H1 (cell line): ENCODE measurements around the gene MATK. TPM values are rescaled to one million over a fixed set of nuclear protein-coding genes. Genes with fewer than 3 reads are reported as not detected.

Experiments used
- CTCF ChIA-PET: fragments of 300-600 bp; sonication (Branson Sonifier 250); formaldehyde crosslinking; loops from one replicate; lab custom pipeline; 2021; ENCODE audit not compliant: partially characterized antibody; lab: Charles Lee
- POLR2A ChIA-PET: fragments of 300-600 bp; sonication (Branson Sonifier 250); formaldehyde crosslinking; loops from one replicate; lab custom pipeline; 2021; ENCODE audit warnings: inconsistent platforms; ENCODE audit not compliant: partially characterized antibody; lab: Charles Lee
- DNase-seq, 2 experiments: peaks; one replicate each; pipeline versions ENCODE4 v3.0.0 to v3.0.0-alpha.2; 2010 to 2022; ENCODE audit warnings: low spot score in 2 of 2, low read depth in 1 of 2, mixed read lengths in 1 of 2
- FAIRE-seq: peaks from 2 replicates; lab custom pipeline; 2011; peaks lifted over from hg19 to GRCh38; lab: Jason Lieb, UNC
- H2AFZ ChIP-seq: 2 replicates; pipeline ENCODE4 v1.8.1; 2012; ENCODE audit warnings: low read length, inconsistent platforms
- H2AK5ac ChIP-seq: 2 replicates; pipeline ENCODE4 v1.6.1; 2013; ENCODE audit warnings: low read depth, low read length
- H2BK120ac ChIP-seq: replicated peaks from 2 replicates; pipeline ENCODE3; 2013; ENCODE audit warnings: low read depth, low read length, inconsistent platforms
- H2BK12ac ChIP-seq: 2 replicates; pipeline ENCODE4 v1.6.1; 2013; ENCODE audit warnings: low read depth, low read length
- H2BK15ac ChIP-seq: 2 replicates; pipeline ENCODE4 v1.6.1; 2013; ENCODE audit warnings: low read length
- H2BK20ac ChIP-seq: 2 replicates; pipeline ENCODE4 v1.6.1; 2013; ENCODE audit warnings: low read length
- H2BK5ac ChIP-seq: 2 replicates; pipeline ENCODE4 v1.6.1; 2013; ENCODE audit warnings: low read depth, low read length
- H3K14ac ChIP-seq: 2 replicates; pipeline ENCODE4 v1.6.1; 2013; ENCODE audit warnings: inconsistent platforms; ENCODE audit not compliant: insufficient read length
- H3K18ac ChIP-seq: 2 replicates; pipeline ENCODE4 v1.6.1; 2013; ENCODE audit warnings: low read length; ENCODE audit errors: extremely low read depth
- H3K23ac ChIP-seq: 2 replicates; pipeline ENCODE4 v1.6.1; 2013; ENCODE audit warnings: inconsistent platforms; ENCODE audit not compliant: insufficient read length
- H3K23me2 ChIP-seq: 2 replicates; pipeline ENCODE4 v1.6.1; 2013; ENCODE audit warnings: low read depth, low read length
- H3K27ac ChIP-seq: 2 replicates; pipeline ENCODE4 v1.6.1; 2011; ENCODE audit warnings: low read depth, low read length, inconsistent platforms
- H3K27me3 ChIP-seq, 4 experiments: replicated peaks in 1 of 4; 1 replicate in 1 of 4; 2 replicates in 3 of 4; pipeline versions ENCODE4 v1.6.1 to v1.8.1; 2011 to 2013; ENCODE audit warnings: low read length in 3 of 4, mild to moderate bottlenecking in 3 of 4, inconsistent platforms in 2 of 4, mixed read lengths in 2 of 4, moderate library complexity in 1 of 4; ENCODE audit not compliant: control insufficient read depth in 3 of 4, insufficient read depth in 3 of 4; ENCODE audit errors: extremely low read depth in 1 of 4
- H3K36me3 ChIP-seq, 4 experiments: 2 replicates each; pipeline versions ENCODE4 v1.6.1 to v1.8.1; 2011 to 2013; ENCODE audit warnings: mild to moderate bottlenecking in 4 of 4, low read length in 3 of 4, moderate library complexity in 2 of 4, control low read depth in 1 of 4, inconsistent platforms in 1 of 4; ENCODE audit not compliant: insufficient read depth in 4 of 4, control insufficient read depth in 2 of 4
- H3K4ac ChIP-seq: replicated peaks from 2 replicates; pipeline ENCODE3; 2013; ENCODE audit warnings: low read length, low read depth, mixed read lengths, inconsistent platforms; ENCODE audit not compliant: insufficient read length
- H3K4me1 ChIP-seq, 4 experiments: replicated peaks in 1 of 4; 1 replicate in 1 of 4; 2 replicates in 3 of 4; pipeline versions ENCODE4 v1.6.1 to v1.8.1; 2011 to 2013; ENCODE audit warnings: low read length in 3 of 4, inconsistent platforms in 2 of 4, mixed read lengths in 1 of 4; ENCODE audit not compliant: insufficient read depth in 4 of 4, control insufficient read depth in 3 of 4
- H3K4me2 ChIP-seq, 2 experiments: 2 replicates each; pipeline versions ENCODE4 v1.6.1 to v1.8.1; 2011 to 2013; ENCODE audit warnings: low read depth in 2 of 2, low read length in 2 of 2, control low read depth in 1 of 2, inconsistent platforms in 1 of 2, mild to moderate bottlenecking in 1 of 2; ENCODE audit not compliant: insufficient read depth in 1 of 2
- H3K4me3 ChIP-seq, 4 experiments: fragments of 200-600, 300-600 bp in 1 of 4; sonication (generic), shearing (Covaris generic), sonication (Bioruptor Twin) in 1 of 4; 2 replicates each; pipeline versions ENCODE4 v1.5.1 to v1.8.1; 2011 to 2016; ENCODE audit warnings: low read length in 4 of 4, low read depth in 3 of 4, control low read depth in 2 of 4, inconsistent platforms in 2 of 4, mild to moderate bottlenecking in 2 of 4, mixed read lengths in 1 of 4, moderate library complexity in 1 of 4; ENCODE audit not compliant: insufficient read depth in 2 of 4; ENCODE audit errors: extremely low read depth in 1 of 4
- H3K56ac ChIP-seq: replicated peaks from 2 replicates; pipeline ENCODE3; 2013; ENCODE audit warnings: low read depth, mild to moderate bottlenecking, mixed read lengths, low read length, inconsistent platforms; ENCODE audit not compliant: insufficient read length
- H3K79me1 ChIP-seq: 2 replicates; pipeline ENCODE4 v1.6.1; 2013; ENCODE audit warnings: low read depth, low read length, control low read depth
- H3K79me2 ChIP-seq, 2 experiments: 2 replicates each; pipeline versions ENCODE4 v1.6.1 to v1.8.1; 2012 to 2013; ENCODE audit warnings: low read length in 2 of 2, mild to moderate bottlenecking in 2 of 2, inconsistent platforms in 1 of 2; ENCODE audit not compliant: insufficient read depth in 2 of 2, control insufficient read depth in 1 of 2
- H3K9ac ChIP-seq, 4 experiments: replicated peaks in 1 of 4; 1 replicate in 1 of 4; 2 replicates in 3 of 4; pipeline versions ENCODE4 v1.6.1 to v1.8.1; 2011 to 2013; ENCODE audit warnings: low read depth in 3 of 4, low read length in 3 of 4, control low read depth in 2 of 4, mild to moderate bottlenecking in 2 of 4, moderate library complexity in 2 of 4, inconsistent platforms in 1 of 4; ENCODE audit errors: extremely low read depth in 1 of 4
- H3K9me3 ChIP-seq, 2 experiments: 2 replicates each; pipeline versions ENCODE4 v1.6.1 to v1.8.1; 2012 to 2013; ENCODE audit warnings: mild to moderate bottlenecking in 2 of 2, moderate library complexity in 2 of 2, control low read depth in 1 of 2, inconsistent platforms in 1 of 2, low read depth in 1 of 2, low read length in 1 of 2, mixed read lengths in 1 of 2; ENCODE audit not compliant: insufficient read depth in 2 of 2
- H4K20me1 ChIP-seq, 2 experiments: replicated peaks in 1 of 2; 2 replicates each; pipeline versions ENCODE3 to v1.8.1; 2011 to 2013; ENCODE audit warnings: inconsistent platforms in 2 of 2, low read length in 2 of 2, mild to moderate bottlenecking in 1 of 2; ENCODE audit not compliant: insufficient read depth in 2 of 2, control insufficient read depth in 1 of 2
- H4K5ac ChIP-seq: 2 replicates; pipeline ENCODE4 v1.6.1; 2013; ENCODE audit warnings: low read length, low read depth, mixed read lengths, inconsistent platforms; ENCODE audit not compliant: insufficient read length
- H4K8ac ChIP-seq: 2 replicates; pipeline ENCODE4 v1.8.0; 2013; ENCODE audit warnings: mild to moderate bottlenecking, moderate library complexity, low read length, inconsistent platforms; ENCODE audit not compliant: insufficient read depth; ENCODE audit errors: extremely low read depth
- H4K91ac ChIP-seq: replicated peaks from 2 replicates; pipeline ENCODE3; 2013; ENCODE audit warnings: low read length, mixed read lengths, inconsistent platforms; ENCODE audit not compliant: insufficient read length
- BACH1 ChIP-seq: IDR thresholded peaks from 2 replicates; pipeline ENCODE4 v1.6.1; 2012; ENCODE audit warnings: low read length, improper control_type of control experiment
- BCL11A ChIP-seq, 2 experiments: IDR thresholded peaks; one replicate each; pipeline ENCODE4 v1.6.1; 2011; ENCODE audit warnings: low read depth in 2 of 2, low read length in 2 of 2, mild to moderate bottlenecking in 2 of 2
- CBX8 ChIP-seq: fragments of 300-800, 300-1000 bp; sonication (generic); IDR thresholded peaks from 2 replicates; pipeline ENCODE4 v1.7.1; 2016; ENCODE audit warnings: low read depth, low read length, borderline replicate concordance
- NRF1 ChIP-seq: IDR thresholded peaks from 2 replicates; pipeline ENCODE4 v1.6.1; 2011; ENCODE audit warnings: mild to moderate bottlenecking, low read depth, low read length, improper control_type of control experiment
- SP1 ChIP-seq: IDR thresholded peaks from 2 replicates; pipeline ENCODE4 v1.6.1; 2011; ENCODE audit warnings: low read depth, low read length
- SP4 ChIP-seq: IDR thresholded peaks from 2 replicates; pipeline ENCODE4 v1.6.1; 2012; ENCODE audit warnings: low read length, inconsistent platforms
- SRF ChIP-seq: IDR thresholded peaks from 2 replicates; pipeline ENCODE4 v1.6.1; 2011; ENCODE audit warnings: mild to moderate bottlenecking, low read depth, low read length, moderate library complexity
- TBP ChIP-seq: IDR thresholded peaks from 2 replicates; pipeline ENCODE4 v1.6.1; 2011; ENCODE audit warnings: low read depth, low read length, improper control_type of control experiment
- TEAD4 ChIP-seq: IDR thresholded peaks from 2 replicates; pipeline ENCODE4 v1.6.1; 2012; ENCODE audit warnings: low read depth, low read length, inconsistent platforms, mixed read lengths
- YY1 ChIP-seq: IDR thresholded peaks from 2 replicates; pipeline ENCODE4 v1.6.1; 2011; ENCODE audit warnings: low read depth, mild to moderate bottlenecking, low read length
- WGBS, 2 experiments: shearing (Covaris generic) in 1 of 2; methylation state at CpG; one replicate each; pipeline versions ENCODE4 v1.1.6 to v1.1.7; 2013 to 2015; ENCODE audit warnings: low lambda C conversion rate in 2 of 2, mixed read lengths in 2 of 2, inconsistent platforms in 1 of 2, low coverage in 1 of 2, missing lambda C conversion rate in 1 of 2; ENCODE audit not compliant: insufficient replicate concordance in 2 of 2, insufficient coverage in 1 of 2, insufficient read length in 1 of 2; ENCODE audit errors: extremely low coverage in 1 of 2, missing lambda C conversion rate in 1 of 2; 5-methylcytosine and 5-hydroxymethylcytosine counted together
- polyA plus RNA-seq, 7 experiments: library from polyadenylated mRNA; depleted of rRNA in 3 of 7; stranded (reverse) in 5 of 7; unstranded in 2 of 7; fragments of >200 nt in 5 of 7; fragments of 200-250 nt in 2 of 7; gene quantifications; 1 replicate in 5 of 7; 2 replicates in 1 of 7; 4 replicates in 1 of 7; pipeline versions ENCODE4 v1.2.1 to v1.2.3, GENCODE V29; 2011 to 2013; ENCODE audit warnings: missing spikeins in 2 of 7, mixed read lengths in 2 of 7
- total RNA-seq: library from RNA; stranded (reverse); fragmentation: NEBNext Ultra II Directional; extraction: Animal tissue kit (Norgen Biotek cat#: 25700); gene quantifications from 2 replicates; pipeline ENCODE4 v1.2.1, GENCODE V29; 2021

MATK gene
- total and polyA plus RNA-seq, 2 of the 8 experiments (the other 6 are each of a cell fraction or from before 2014, with no cell fraction given): 20.5 to 21.4 TPM

- H4K8ac ChIP-seq: no peak overlapping the region
- H3K14ac ChIP-seq: no peak overlapping the region
- no peak overlapping the region for H3K27ac ChIP-seq
- no peak overlapping the region for H2BK5ac ChIP-seq
- peaks cover 2% of the 10 kb centered on the region; the same call in 1 of the 2 replicates for H3K23me2 ChIP-seq
- H3K4ac ChIP-seq: no peak overlapping the region
- no peak overlapping the region for H2BK120ac ChIP-seq
- no peaks in the 10 kb centered on the region for H3K36me3 ChIP-seq
- DNase-seq: no peak
- TF ChIP-seq YY1 (no peak), TBP (no peak), SP1 (no peak), CBX8 (no peak), SP4 (no peak), BCL11A (IDR thresholded peaks at IDR 0.05; ENCODE audit: low read depth in 2 of 2, low read length in 2 of 2) (no peak), TEAD4 (no peak), BACH1 (no peak), NRF1 (no peak), SRF (no peak)
- ChIA-PET POLR2A (interaction anchor here (0.8 kb wide), 1 partner anchor 98 kb away, joined by 3 read pairs; the partner anchor contains the start of gene NMRK2), CTCF (interaction anchor here (2.1 kb wide), 1 partner anchor 17 kb away, joined by 8 read pairs; no protein-coding TSS in a partner anchor)
- no peaks in the 10 kb centered on the region for H3K79me1 ChIP-seq
- H3K56ac ChIP-seq: no peak overlapping the region
- H4K91ac ChIP-seq: no peak overlapping the region
- no peak overlapping the region for H2BK12ac ChIP-seq
- no peak overlapping the region for H4K5ac ChIP-seq
- H3K9me3 ChIP-seq: peaks cover 6 to 11% of the 10 kb centered on the region in 2 experiments
- no peak overlapping the region for H3K23ac ChIP-seq
- no peak overlapping the region for H3K4me3 ChIP-seq
- H2AFZ ChIP-seq: no peak overlapping the region
- peaks cover 0 to 3% of the 10 kb centered on the region in 2 experiments for H4K20me1 ChIP-seq
- no peak overlapping the region for H3K4me2 ChIP-seq
- FAIRE-seq: no peak
- 93% methylated on average over 9 of the region's 9 CpGs; no CpG with 5 or more reads in 1 of the 2 experiments for WGBS, 2 experiments
- H3K27me3 ChIP-seq: no peaks in the 10 kb centered on the region
- H3K18ac ChIP-seq: no peak overlapping the region
- no peak overlapping the region for H3K9ac ChIP-seq
- no peaks in the 10 kb centered on the region for H3K4me1 ChIP-seq
- H2BK15ac ChIP-seq: no peak overlapping the region
- H2AK5ac ChIP-seq: no peak overlapping the region
- no peaks in the 10 kb centered on the region for H3K79me2 ChIP-seq
- H2BK20ac ChIP-seq: no peak overlapping the region
Observed at GRCh38 chr19:3835055-3835435, 48.9 kb upstream of the MATK start.
